ENCODE results near the gene GPR137.

The GPR137 gene

DNA sequence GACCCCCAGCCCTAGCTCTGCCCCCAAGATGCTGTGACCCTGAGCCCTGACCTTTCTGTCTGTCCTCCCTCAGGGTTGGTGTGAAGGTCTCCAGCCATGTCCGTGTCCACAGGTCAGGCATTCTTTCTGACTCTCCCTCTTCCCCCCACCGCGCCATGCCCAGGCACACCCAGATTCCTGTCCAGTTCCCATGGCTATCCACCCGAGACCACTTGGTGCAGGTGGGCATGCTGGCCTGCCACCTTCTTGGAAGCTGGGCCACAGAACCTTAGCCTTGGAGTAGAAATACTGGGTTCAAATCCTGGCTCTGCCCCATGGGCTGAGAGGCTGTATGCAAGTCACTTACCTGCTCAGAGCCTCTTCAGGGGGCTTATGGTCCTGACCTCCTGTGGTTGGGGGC is 36.6 kb upstream of the GPR137 start:
- H3K9me3 ChIP-seq (ENCODE audit: control insufficient read depth in 5 of 5, low read length in 5 of 5) = no peaks in the 10 kb centered on the region
- no peaks in the 10 kb centered on the region for H3K27me3 ChIP-seq (ENCODE audit: control insufficient read depth in 5 of 5, insufficient read depth in 4 of 5, low read length in 5 of 5)
- H3K27ac ChIP-seq (ENCODE audit: low read depth, low read length) = no peak overlapping the region
- H3K4me1 ChIP-seq (ENCODE audit: control insufficient read depth in 5 of 5, insufficient read depth in 5 of 5, low read length in 5 of 5) = peaks cover 2 to 64% (median 58%) of the 10 kb centered on the region in 5 donors
- no peak overlapping the region for H3K4me3 ChIP-seq (ENCODE audit: low read depth in 1 of 5, low read length in 5 of 5)
- peaks cover 0 to 5% (median 3%) of the 10 kb centered on the region in 5 donors for H3K36me3 ChIP-seq (ENCODE audit: control insufficient read depth in 5 of 5, insufficient read depth in 5 of 5, low read length in 5 of 5)
- H3K9ac ChIP-seq (ENCODE audit: low read length in 5 of 5) = no peak overlapping the region

DNA sequence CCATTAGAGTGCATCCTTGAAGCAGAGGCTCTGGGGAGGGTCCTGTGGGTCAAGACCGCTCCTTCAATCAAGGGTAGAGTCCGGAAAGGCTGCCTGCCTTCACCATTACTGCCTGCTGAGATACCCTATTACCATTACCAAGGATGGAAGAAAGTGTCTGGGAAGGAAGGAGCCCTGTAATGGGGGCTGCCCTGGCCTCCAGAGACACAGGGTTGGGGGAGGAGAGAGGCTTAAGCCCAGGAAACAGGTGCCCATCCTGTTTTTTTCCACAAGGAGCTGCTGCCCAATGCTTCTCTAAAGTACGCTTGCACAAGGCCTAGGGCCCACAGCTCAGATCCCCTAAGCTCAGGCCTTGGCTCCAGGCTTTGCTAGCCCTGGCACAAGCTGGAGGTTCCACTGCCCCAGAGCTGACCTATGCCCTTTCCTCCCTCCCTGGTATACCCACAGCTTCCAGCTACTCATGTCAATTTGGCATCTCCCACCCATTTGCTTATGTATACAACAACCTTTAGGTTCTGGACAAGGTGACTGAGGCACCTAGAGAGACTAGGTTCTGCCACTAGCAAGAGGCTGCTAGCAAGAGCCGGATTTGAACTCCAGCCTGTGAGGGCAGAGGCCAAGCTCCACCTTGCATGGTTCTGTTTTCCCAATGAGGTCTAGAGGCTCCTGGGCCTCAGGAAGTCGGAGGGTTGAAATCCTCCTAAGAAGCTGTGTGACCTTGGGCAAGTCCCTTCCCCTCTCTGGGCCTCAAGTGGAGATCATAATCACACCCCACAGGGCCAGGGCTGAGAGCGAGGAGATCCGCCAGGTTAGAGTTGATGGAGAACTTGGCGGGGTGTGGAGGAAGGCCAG is 35.9 kb upstream of the GPR137 start:
- Histone ChIP-seq H3K27ac (ENCODE audit: low read depth, low read length) (no peak overlapping the region), H3K4me3 (ENCODE audit: low read depth in 1 of 5, low read length in 5 of 5) (no peak overlapping the region), H3K9me3 (ENCODE audit: control insufficient read depth in 5 of 5, low read length in 5 of 5) (no peaks in the 10 kb centered on the region), H3K4me1 (ENCODE audit: control insufficient read depth in 5 of 5, insufficient read depth in 5 of 5, low read length in 5 of 5) (peaks cover 2 to 62% (median 58%) of the 10 kb centered on the region in 5 donors), H3K9ac (ENCODE audit: low read length in 5 of 5) (peak overlapping the region in 1 of 5 donors; percentile 22), H3K36me3 (ENCODE audit: control insufficient read depth in 5 of 5, insufficient read depth in 5 of 5, low read length in 5 of 5) (peaks cover 0 to 8% (median 7%) of the 10 kb centered on the region in 5 donors), H3K27me3 (ENCODE audit: control insufficient read depth in 5 of 5, insufficient read depth in 4 of 5, low read length in 5 of 5) (no peaks in the 10 kb centered on the region)

DNA sequence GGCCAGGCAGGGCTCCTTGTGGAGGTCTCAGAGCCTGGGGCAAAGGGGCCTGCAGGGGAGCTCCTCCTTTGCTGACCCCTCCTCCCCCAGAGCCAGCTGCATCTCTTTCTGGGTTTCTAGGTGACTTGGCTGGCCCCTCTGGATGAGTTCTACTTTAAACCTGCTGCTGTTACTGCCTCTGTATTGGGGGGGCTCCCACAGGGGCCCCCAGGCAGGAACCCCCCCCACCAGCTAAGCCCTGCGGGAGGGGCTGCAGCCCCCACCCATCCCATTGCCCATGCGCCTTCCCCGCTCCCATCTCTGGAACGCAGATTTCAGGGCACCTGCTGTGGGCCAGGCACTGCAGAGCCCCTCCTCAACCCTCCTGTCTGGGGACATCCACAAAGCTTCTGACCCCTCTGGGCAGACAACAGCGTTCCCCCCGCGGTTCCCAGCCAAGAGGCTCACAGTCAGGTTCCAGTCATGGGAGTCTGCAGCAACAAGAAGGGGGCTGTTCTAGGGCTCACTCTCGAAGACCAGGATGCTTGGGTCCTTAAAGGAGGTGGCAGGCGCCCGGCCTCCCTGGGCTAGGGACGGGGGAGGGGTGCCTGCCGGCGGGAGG is 35.1 kb upstream of the GPR137 start:
- H3K36me3 ChIP-seq (ENCODE audit: control insufficient read depth in 5 of 5, insufficient read depth in 5 of 5, low read length in 5 of 5) = peaks cover 0 to 15% (median 13%) of the 10 kb centered on the region in 5 donors
- H3K9ac ChIP-seq (ENCODE audit: low read length in 5 of 5) = peak overlapping the region in 4 of 5 donors; percentile 16 to 59 (median 48)
- peaks cover 2 to 54% (median 51%) of the 10 kb centered on the region in 5 donors for H3K4me1 ChIP-seq (ENCODE audit: control insufficient read depth in 5 of 5, insufficient read depth in 5 of 5, low read length in 5 of 5)
- no peaks in the 10 kb centered on the region for H3K9me3 ChIP-seq (ENCODE audit: control insufficient read depth in 5 of 5, low read length in 5 of 5)
- H3K27me3 ChIP-seq (ENCODE audit: control insufficient read depth in 5 of 5, insufficient read depth in 4 of 5, low read length in 5 of 5) = no peaks in the 10 kb centered on the region
- H3K4me3 ChIP-seq (ENCODE audit: low read depth in 1 of 5, low read length in 5 of 5) = peak overlapping the region in 4 of 5 donors; percentile 47 to 66 (median 64)
- no peak overlapping the region for H3K27ac ChIP-seq (ENCODE audit: low read depth, low read length)

DNA sequence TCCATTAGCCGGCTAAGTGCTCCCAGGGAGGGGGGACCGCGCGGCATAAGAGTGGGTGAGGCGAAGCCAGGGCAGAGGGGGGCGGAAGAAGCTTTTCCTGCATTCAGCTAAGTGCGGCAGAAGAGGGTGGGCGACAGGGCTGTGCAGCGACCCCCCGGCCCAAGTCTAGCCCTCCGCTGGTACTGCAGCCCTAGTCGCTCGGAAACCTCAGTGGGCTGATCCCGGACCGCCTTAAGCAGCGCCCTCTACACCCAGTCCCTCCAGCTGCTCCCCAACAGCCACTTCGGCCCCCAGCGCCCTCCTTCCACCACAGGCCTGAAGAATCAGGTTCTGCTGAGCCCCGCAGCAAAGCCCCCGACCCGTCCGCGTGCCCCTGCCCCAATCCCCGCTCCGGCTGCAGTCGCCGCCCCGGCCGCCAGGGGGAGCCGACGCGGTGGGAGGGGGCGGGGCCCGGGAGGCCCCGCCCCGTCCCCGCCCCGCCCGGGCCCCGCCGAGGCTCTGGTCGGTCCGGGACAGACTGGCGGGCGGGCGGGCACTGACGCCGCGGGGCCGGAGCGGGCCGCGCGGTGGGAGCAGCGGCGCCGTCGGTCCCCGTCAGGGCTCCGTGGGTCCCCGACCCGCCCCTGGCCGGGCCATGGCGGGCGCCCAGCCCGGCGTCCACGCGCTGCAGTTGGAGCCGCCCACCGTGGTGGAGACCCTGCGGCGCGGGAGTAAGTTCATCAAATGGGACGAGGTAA is 34.5 kb upstream of the GPR137 start, which contains the start of gene PLCB3:
Gene PLCB3, plus strand, starts transcription at position 515 of the 737 bp plus-strand sequence. Its CDS starts 120 bp downstream, at position 635.
- Histone ChIP-seq H3K27me3 (ENCODE audit: control insufficient read depth in 5 of 5, insufficient read depth in 4 of 5, low read length in 5 of 5) (no peaks in the 10 kb centered on the region), H3K4me3 (ENCODE audit: low read depth in 1 of 5, low read length in 5 of 5) (peak within 1 kb of the TSS; percentile 73 to 80 (median 78)), H3K4me1 (ENCODE audit: control insufficient read depth in 5 of 5, insufficient read depth in 5 of 5, low read length in 5 of 5) (peaks cover 2 to 48% (median 44%) of the 10 kb centered on the region in 5 donors), H3K9me3 (ENCODE audit: control insufficient read depth in 5 of 5, low read length in 5 of 5) (no peaks in the 10 kb centered on the region), H3K9ac (ENCODE audit: low read length in 5 of 5) (peak within 1 kb of the TSS in 4 of 5 donors; percentile 82 to 89 (median 84)), H3K36me3 (ENCODE audit: control insufficient read depth in 5 of 5, insufficient read depth in 5 of 5, low read length in 5 of 5) (peaks cover 0 to 21% (median 20%) of the 10 kb centered on the region in 5 donors), H3K27ac (ENCODE audit: low read depth, low read length) (peak within 1 kb of the TSS; percentile 50)

DNA sequence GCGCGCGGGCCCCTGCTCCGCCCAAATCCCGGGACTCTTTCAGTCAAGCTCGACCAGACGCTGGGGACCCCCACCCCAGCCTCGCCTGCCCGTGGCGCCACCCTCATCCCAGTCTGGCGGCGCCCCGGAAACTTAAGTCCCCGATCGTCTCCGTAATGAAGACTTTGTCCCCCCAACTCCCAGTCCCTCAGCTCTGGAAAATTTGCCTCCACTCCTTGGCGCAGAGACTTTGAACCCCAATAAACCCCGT is 34.0 kb upstream of the GPR137 start:
- peak overlapping the region; percentile 73 to 80 (median 78) for H3K4me3 ChIP-seq (ENCODE audit: low read depth in 1 of 5, low read length in 5 of 5)
- H3K36me3 ChIP-seq (ENCODE audit: control insufficient read depth in 5 of 5, insufficient read depth in 5 of 5, low read length in 5 of 5) = peaks cover 0 to 26% (median 25%) of the 10 kb centered on the region in 5 donors
- H3K27ac ChIP-seq (ENCODE audit: low read depth, low read length) = peak overlapping the region; percentile 50
- H3K9ac ChIP-seq (ENCODE audit: low read length in 5 of 5) = peak overlapping the region in 4 of 5 donors; percentile 82 to 89 (median 84)
- no peaks in the 10 kb centered on the region for H3K9me3 ChIP-seq (ENCODE audit: control insufficient read depth in 5 of 5, low read length in 5 of 5)
- H3K4me1 ChIP-seq (ENCODE audit: control insufficient read depth in 5 of 5, insufficient read depth in 5 of 5, low read length in 5 of 5) = peaks cover 2 to 46% (median 43%) of the 10 kb centered on the region in 5 donors
- H3K27me3 ChIP-seq (ENCODE audit: control insufficient read depth in 5 of 5, insufficient read depth in 4 of 5, low read length in 5 of 5) = no peaks in the 10 kb centered on the region

DNA sequence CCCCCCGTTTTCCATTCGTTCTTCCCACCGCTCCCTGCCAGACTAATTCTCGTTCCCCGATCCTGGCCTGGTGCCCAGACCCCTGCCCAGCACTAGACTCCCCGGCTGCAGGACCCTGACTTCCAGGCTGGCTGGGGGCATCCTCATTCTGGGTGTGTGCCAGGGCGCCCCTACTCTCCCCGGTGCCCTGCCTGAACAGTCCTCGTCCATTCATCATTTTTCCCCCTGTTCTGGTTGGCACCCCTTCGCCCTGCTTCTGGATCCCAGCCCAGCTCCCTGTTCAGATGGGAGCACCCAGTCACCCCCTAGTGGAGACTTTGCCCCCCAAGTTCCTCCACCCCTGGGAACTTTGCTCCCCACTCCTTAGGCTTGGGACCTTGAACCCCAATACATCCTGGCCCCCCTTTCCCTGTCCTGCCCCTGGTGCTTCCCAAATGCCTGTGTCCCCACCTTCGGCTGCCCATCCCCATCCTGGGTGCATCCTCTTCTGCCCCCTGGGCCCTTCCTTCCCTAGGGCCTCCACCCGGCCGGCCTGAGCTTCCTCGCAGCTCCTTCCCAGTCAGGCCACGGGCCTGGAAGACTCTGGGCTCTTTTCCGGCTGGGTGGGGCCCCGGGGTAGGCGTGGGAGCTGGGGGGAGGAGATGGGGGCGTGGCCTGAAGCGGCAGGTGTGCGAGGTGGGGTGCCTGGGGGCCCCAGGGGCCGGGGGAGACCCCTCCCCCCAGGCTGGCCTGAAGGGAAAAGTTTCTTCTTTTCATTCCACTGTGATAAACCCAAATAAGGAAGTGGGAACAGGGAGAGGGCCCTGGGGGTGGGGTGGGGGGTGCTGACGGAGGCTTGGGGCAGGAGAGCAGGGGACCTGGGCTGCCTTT is 33.4 kb upstream of the GPR137 start:
- H3K4me1 ChIP-seq (ENCODE audit: control insufficient read depth in 5 of 5, insufficient read depth in 5 of 5, low read length in 5 of 5) = peaks cover 0 to 41% (median 39%) of the 10 kb centered on the region in 5 donors
- H3K27me3 ChIP-seq (ENCODE audit: control insufficient read depth in 5 of 5, insufficient read depth in 4 of 5, low read length in 5 of 5) = no peaks in the 10 kb centered on the region
- H3K9ac ChIP-seq (ENCODE audit: low read length in 5 of 5) = peak overlapping the region in 4 of 5 donors; percentile 82 to 89 (median 84)
- peak overlapping the region; percentile 73 to 80 (median 78) for H3K4me3 ChIP-seq (ENCODE audit: low read depth in 1 of 5, low read length in 5 of 5)
- peak overlapping the region; percentile 50 for H3K27ac ChIP-seq (ENCODE audit: low read depth, low read length)
- no peaks in the 10 kb centered on the region for H3K9me3 ChIP-seq (ENCODE audit: control insufficient read depth in 5 of 5, low read length in 5 of 5)
- peaks cover 0 to 30% (median 26%) of the 10 kb centered on the region in 5 donors for H3K36me3 ChIP-seq (ENCODE audit: control insufficient read depth in 5 of 5, insufficient read depth in 5 of 5, low read length in 5 of 5)

DNA sequence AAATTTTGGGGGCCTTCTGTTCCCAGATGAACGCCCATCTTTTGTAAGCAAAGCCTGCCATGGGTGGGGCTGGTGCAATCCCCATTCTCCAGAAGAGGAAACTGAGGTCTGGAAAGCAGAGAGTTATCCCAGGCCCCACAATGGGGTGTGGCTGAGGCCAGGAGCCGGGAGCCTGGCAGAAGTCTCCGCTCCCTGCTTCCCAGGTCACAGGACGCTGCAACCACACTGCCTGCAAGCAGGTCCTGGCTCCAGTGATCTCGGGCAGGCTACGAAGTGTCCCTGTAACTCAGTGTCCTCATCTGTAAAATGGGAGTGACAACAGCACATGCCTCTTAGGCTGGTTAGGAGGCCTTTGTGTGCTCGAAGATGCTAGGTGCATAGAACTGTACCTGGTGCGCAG is 32.6 kb upstream of the GPR137 start:
- H3K4me3 ChIP-seq (ENCODE audit: low read depth in 1 of 5, low read length in 5 of 5) = peak overlapping the region in 2 of 5 donors; percentile 78 to 80

DNA sequence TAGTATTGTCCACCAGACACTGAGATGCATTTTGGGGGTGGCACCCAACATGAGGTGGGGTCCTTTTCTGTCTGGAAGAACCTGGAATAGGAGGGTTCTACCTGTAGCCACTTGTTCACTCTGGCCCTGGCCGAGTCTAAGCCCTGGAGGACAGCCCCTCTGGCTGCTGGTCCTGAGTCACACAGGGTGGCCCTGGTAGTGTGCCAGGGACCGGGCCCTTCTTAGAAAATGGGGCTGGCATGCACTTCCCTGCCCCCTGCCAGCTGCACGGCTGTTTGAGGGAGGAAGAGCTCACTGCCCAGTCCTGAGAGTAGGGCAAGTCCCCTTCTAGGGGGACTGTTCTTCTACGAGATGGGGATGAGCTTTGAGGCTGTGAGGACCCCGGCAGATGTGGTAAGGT is 32.2 kb upstream of the GPR137 start:
- H3K4me1 ChIP-seq (ENCODE audit: control insufficient read depth in 5 of 5, insufficient read depth in 5 of 5, low read length in 5 of 5) = peaks cover 0 to 33% (median 31%) of the 10 kb centered on the region in 5 donors
- no peak overlapping the region for H3K4me3 ChIP-seq (ENCODE audit: low read depth in 1 of 5, low read length in 5 of 5)
- H3K27me3 ChIP-seq (ENCODE audit: control insufficient read depth in 5 of 5, insufficient read depth in 4 of 5, low read length in 5 of 5) = no peaks in the 10 kb centered on the region
- H3K9ac ChIP-seq (ENCODE audit: low read length in 5 of 5) = peak overlapping the region in 2 of 5 donors; percentile 19 to 30
- H3K36me3 ChIP-seq (ENCODE audit: control insufficient read depth in 5 of 5, insufficient read depth in 5 of 5, low read length in 5 of 5) = peaks cover 0 to 41% (median 33%) of the 10 kb centered on the region in 5 donors
- no peaks in the 10 kb centered on the region for H3K9me3 ChIP-seq (ENCODE audit: control insufficient read depth in 5 of 5, low read length in 5 of 5)
- no peak overlapping the region for H3K27ac ChIP-seq (ENCODE audit: low read depth, low read length)

More for the DNA sequence above, 32.6 kb upstream of the GPR137 start:
- Histone ChIP-seq H3K4me1 (ENCODE audit: control insufficient read depth in 5 of 5, insufficient read depth in 5 of 5, low read length in 5 of 5) (peaks cover 0 to 34% (median 32%) of the 10 kb centered on the region in 5 donors), H3K9me3 (ENCODE audit: control insufficient read depth in 5 of 5, low read length in 5 of 5) (no peaks in the 10 kb centered on the region), H3K27me3 (ENCODE audit: control insufficient read depth in 5 of 5, insufficient read depth in 4 of 5, low read length in 5 of 5) (no peaks in the 10 kb centered on the region), H3K36me3 (ENCODE audit: control insufficient read depth in 5 of 5, insufficient read depth in 5 of 5, low read length in 5 of 5) (peaks cover 0 to 36% (median 28%) of the 10 kb centered on the region in 5 donors), H3K27ac (ENCODE audit: low read depth, low read length) (peak overlapping the region; percentile 50), H3K9ac (ENCODE audit: low read length in 5 of 5) (peak overlapping the region in 1 of 5 donors; percentile 25)

DNA sequence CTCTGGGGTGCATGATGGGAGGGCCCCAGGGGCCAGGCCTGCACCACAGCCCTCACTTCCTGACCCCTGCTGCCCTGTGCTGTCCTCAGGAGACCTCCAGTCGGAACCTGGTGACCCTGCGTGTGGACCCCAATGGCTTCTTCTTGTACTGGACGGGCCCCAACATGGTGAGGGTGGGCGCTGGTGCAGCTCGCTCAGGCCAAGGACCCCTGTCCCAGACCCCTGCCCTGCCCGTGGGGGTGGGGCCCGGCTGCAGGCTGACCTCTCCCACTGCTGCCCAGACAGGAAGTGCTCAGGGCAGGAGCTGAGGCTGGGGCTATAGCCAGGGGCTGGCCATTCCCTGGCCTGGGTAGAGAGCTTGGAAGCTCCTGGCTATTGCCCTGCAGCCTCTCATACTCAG is 31.3 kb upstream of the GPR137 start:
- H3K27ac ChIP-seq (ENCODE audit: low read depth, low read length) = no peak overlapping the region
- H3K9ac ChIP-seq (ENCODE audit: low read length in 5 of 5) = no peak overlapping the region
- H3K4me1 ChIP-seq (ENCODE audit: control insufficient read depth in 5 of 5, insufficient read depth in 5 of 5, low read length in 5 of 5) = peaks cover 0 to 33% (median 31%) of the 10 kb centered on the region in 5 donors
- H3K36me3 ChIP-seq (ENCODE audit: control insufficient read depth in 5 of 5, insufficient read depth in 5 of 5, low read length in 5 of 5) = peaks cover 0 to 49% (median 41%) of the 10 kb centered on the region in 5 donors
- H3K4me3 ChIP-seq (ENCODE audit: low read depth in 1 of 5, low read length in 5 of 5) = no peak overlapping the region
- no peaks in the 10 kb centered on the region for H3K27me3 ChIP-seq (ENCODE audit: control insufficient read depth in 5 of 5, insufficient read depth in 4 of 5, low read length in 5 of 5)
- no peaks in the 10 kb centered on the region for H3K9me3 ChIP-seq (ENCODE audit: control insufficient read depth in 5 of 5, low read length in 5 of 5)

All from subcutaneous abdominal adipose tissue (tissue), 5 donors.